ENCODE data around the gene LINGO1. TPM values are rescaled to one million over a fixed set of nuclear protein-coding genes. Genes with fewer than 3 reads are reported as not detected.

Gene LINGO1
- polyA plus RNA-seq, 1 of the 3 experiments (the other 2 are of a cell fraction), result 0.56 TPM

DNA sequence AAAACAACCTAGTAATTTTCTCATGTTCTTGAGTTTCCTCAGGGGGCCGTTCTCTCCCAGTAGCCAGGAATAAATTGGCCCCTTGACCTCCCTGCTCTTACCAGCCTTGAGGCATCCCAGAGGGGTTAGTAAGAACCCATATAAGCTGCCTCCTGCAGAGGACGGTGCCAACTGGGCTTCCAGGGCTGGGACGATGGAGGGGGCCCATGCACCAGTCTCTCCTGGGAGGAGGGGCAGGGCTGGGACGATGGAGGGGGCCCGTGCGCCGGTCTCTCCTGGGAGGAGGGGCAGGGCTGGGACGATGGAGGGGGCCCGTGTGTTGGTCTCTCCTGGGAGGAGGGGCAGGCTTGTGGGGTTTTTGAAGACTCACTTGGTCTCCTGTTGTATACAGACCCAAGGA lies 22.0 kb downstream of the LINGO1 start (continued):
- no peak for TF ChIP-seq USF2 (IDR thresholded peaks at IDR 0.05; ENCODE audit: borderline replicate concordance, low read depth, low read length)

GRCh38 chr15:77609558-77609957 lies 23.2 kb downstream of the LINGO1 start:
- no peak for DNase-seq
- H3K4me2 ChIP-seq, result no peak overlapping the region
- TF ChIP-seq GATA2 (CRISPR knock-in tag; IDR thresholded peaks at IDR 0.05), result no peak
- TF ChIP-seq NRF1 (IDR thresholded peaks at IDR 0.05; ENCODE audit: low read depth, low read length), result no peak
- TF ChIP-seq CHD2 (IDR thresholded peaks at IDR 0.05; ENCODE audit: low read length, partially characterized antibody), result no peak
- no peak for TF ChIP-seq USF1 (IDR thresholded peaks at IDR 0.05; ENCODE audit: borderline replicate concordance, low read depth)
- TF ChIP-seq FOXM1 (IDR thresholded peaks at IDR 0.05; ENCODE audit: low read depth), result no peak
- TF ChIP-seq TCF12 (IDR thresholded peaks at IDR 0.05), result no peak
- TF ChIP-seq MEF2A (IDR thresholded peaks at IDR 0.05; ENCODE audit: borderline replicate concordance, low read depth), result no peak
- no peak for TF ChIP-seq FOXJ3 (CRISPR knock-in tag; IDR thresholded peaks at IDR 0.05)
- TF ChIP-seq IRF3 (IDR thresholded peaks at IDR 0.05; ENCODE audit: low read depth, low read length), result no peak
- TF ChIP-seq RFX5 (IDR thresholded peaks at IDR 0.05; ENCODE audit: low read length), result no peak
- no peak for TF ChIP-seq ELF1 (IDR thresholded peaks at IDR 0.05)
- TF ChIP-seq SIN3A (IDR thresholded peaks at IDR 0.05; ENCODE audit: borderline replicate concordance, low read depth, low read length), result no peak
- TF ChIP-seq JUND (IDR thresholded peaks at IDR 0.05), result no peak
- TF ChIP-seq, protein P1, sequence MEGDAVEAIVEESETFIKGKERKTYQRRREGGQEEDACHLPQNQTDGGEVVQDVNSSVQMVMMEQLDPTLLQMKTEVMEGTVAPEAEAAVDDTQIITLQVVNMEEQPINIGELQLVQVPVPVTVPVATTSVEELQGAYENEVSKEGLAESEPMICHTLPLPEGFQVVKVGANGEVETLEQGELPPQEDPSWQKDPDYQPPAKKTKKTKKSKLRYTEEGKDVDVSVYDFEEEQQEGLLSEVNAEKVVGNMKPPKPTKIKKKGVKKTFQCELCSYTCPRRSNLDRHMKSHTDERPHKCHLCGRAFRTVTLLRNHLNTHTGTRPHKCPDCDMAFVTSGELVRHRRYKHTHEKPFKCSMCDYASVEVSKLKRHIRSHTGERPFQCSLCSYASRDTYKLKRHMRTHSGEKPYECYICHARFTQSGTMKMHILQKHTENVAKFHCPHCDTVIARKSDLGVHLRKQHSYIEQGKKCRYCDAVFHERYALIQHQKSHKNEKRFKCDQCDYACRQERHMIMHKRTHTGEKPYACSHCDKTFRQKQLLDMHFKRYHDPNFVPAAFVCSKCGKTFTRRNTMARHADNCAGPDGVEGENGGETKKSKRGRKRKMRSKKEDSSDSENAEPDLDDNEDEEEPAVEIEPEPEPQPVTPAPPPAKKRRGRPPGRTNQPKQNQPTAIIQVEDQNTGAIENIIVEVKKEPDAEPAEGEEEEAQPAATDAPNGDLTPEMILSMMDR (IDR thresholded peaks at IDR 0.05), result no peak
- TF ChIP-seq, protein P2, sequence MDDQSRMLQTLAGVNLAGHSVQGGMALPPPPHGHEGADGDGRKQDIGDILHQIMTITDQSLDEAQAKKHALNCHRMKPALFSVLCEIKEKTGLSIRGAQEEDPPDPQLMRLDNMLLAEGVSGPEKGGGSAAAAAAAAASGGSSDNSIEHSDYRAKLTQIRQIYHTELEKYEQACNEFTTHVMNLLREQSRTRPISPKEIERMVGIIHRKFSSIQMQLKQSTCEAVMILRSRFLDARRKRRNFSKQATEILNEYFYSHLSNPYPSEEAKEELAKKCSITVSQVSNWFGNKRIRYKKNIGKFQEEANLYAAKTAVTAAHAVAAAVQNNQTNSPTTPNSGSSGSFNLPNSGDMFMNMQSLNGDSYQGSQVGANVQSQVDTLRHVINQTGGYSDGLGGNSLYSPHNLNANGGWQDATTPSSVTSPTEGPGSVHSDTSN (IDR thresholded peaks at IDR 0.05), result no peak
- TF ChIP-seq, protein P3, sequence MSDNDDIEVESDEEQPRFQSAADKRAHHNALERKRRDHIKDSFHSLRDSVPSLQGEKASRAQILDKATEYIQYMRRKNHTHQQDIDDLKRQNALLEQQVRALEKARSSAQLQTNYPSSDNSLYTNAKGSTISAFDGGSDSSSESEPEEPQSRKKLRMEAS (IDR thresholded peaks at IDR 0.05; ENCODE audit: low read depth), result no peak
- CTCF ChIA-PET, result interaction anchor here (0.7 to 9.5 kb wide), 6 partner anchors 8 to 212 kb away, joined by 3 to 99 read pairs (median 4); partner anchors contain the start of gene LINGO1
- H3K27ac ChIP-seq (ENCODE audit: low read depth in 2 of 2, low read length in 1 of 2), result no peak overlapping the region
- peaks cover 11 to 42% of the 10 kb centered on the region in 2 experiments; a peak in 2 of 4 replicates for H3K4me1 ChIP-seq (ENCODE audit: control insufficient read depth in 1 of 2, insufficient read depth in 2 of 2, low read depth in 1 of 2, low read length in 1 of 2)
- no peaks in the 10 kb centered on the region for H3K27me3 ChIP-seq (ENCODE audit: insufficient read depth)
- H3K9me3 ChIP-seq, result no peaks in the 10 kb centered on the region
- no peaks in the 10 kb centered on the region for H3K79me2 ChIP-seq (ENCODE audit: insufficient read depth)
- no peak overlapping the region for H3K4me3 ChIP-seq (ENCODE audit: low read depth in 2 of 2, low read length in 1 of 2)
- no peak overlapping the region for H2AFZ ChIP-seq (ENCODE audit: low read depth)
- H4K20me1 ChIP-seq (ENCODE audit: insufficient read depth), result no peaks in the 10 kb centered on the region
- H3K9ac ChIP-seq, result no peak overlapping the region
- WGBS (ENCODE audit: low lambda C conversion rate), result 75% methylated on average over 3 of the region's 3 CpGs
- POLR2A ChIA-PET, result no interaction called here
- H3K9me2 ChIP-seq, result no peaks in the 10 kb centered on the region
- no peaks in the 10 kb centered on the region for H3K36me3 ChIP-seq (replicated peaks in 1 of 2; ENCODE audit: control insufficient read depth in 1 of 2, insufficient read depth in 2 of 2, low read length in 1 of 2)
- no peaks in the 10 kb centered on the region for H3F3A ChIP-seq (replicated peaks; ENCODE audit: insufficient read depth)

Measured in SK-N-SH (cell line).